Measurements from ENCODE around the gene TTYH2.
"Not testable (repeated sequence)": the region's sequence is repeated elsewhere in the genome, so short reads cannot be mapped to it uniquely, and the experiment has no call there.

The TTYH2 gene

GRCh38 chr17:74212913-74213791, at the start of gene TTYH2:
Gene TTYH2 (plus strand): TSS chr17:74213571. CDS start chr17:74213588, 17 bp downstream.
- DNase-seq: peak; percentile 96

DNA sequence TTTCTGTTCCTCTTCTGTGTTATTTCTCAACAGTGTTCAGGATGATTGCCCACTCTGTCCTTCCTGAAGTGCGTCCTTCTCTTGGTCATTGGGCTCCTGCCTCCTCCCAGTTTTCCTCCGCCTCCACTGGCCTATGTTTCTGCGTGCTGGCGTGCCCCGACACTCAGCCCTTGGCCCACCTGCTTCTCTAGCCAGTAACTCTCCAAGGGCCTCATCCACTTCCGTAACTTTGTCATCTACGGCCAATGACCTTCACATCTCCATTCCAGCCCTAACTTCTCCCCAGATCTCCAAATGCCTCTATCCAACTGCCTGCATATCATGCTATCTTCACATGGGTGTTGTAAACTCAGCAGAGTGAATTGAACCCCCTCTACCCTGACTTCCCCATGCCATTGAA, 49.5 kb upstream of the TTYH2 start:
- DNase-seq: no peak

GRCh38 chr17:74164446-74165045, 48.8 kb upstream of the TTYH2 start:
- no peak for DNase-seq

DNA sequence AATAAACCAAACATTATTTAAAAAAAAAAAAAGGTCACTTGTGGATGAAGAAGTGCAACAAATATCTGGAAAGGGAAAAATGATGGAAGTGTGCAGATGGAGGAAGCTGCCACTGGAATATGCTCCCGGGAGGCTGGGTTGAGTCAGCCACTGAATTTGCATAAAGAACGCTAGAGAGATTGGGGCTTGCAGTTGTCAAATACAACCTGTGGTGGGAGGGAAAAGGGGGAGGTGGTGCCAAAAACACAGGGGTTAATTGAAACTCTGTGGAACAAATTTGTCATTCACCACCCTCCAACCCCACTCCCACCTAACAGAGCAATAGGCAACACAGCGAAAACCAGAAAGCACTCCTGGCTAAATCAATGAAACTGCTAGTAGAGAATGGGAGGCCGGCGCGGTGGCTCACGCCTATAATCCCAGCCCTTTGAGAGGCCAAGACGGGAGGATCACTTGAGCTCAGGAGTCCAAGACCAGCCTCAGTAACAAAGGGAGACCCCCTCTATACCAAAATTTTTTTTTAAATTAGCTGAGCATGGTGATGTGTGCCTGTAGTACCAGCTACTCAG, 47.5 kb upstream of the TTYH2 start:
- no peak for DNase-seq

GRCh38 chr17:74170924-74171323, 42.4 kb upstream of the TTYH2 start:
- DNase-seq: no peak

- DNase-seq: no peak
These were observed 40.7 kb upstream of the TTYH2 start for GRCh38 chr17:74172700-74173099.

DNA sequence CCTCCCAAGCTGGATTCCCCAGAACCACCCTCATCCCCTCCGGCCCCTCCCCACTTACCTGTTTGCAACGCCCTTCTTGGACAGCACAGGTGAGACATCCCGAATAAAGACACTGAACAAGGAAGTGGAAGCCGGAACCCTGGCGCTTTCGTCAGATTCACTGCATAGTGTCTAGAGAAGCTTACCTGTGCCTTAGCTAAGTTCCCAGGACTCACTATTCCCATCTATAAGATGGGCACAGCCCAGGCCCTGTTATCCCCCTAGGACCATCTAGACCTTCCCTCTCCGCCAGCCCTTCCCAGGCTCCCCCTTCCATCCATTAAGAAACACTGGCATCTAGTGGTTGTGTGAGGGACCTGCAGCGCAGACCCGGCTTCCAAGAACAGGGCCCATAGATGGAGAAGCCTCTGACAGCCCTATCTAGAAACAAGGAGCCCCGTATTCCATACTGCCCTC, 36.8 kb upstream of the TTYH2 start:
- DNase-seq: peak; percentile 79

DNA sequence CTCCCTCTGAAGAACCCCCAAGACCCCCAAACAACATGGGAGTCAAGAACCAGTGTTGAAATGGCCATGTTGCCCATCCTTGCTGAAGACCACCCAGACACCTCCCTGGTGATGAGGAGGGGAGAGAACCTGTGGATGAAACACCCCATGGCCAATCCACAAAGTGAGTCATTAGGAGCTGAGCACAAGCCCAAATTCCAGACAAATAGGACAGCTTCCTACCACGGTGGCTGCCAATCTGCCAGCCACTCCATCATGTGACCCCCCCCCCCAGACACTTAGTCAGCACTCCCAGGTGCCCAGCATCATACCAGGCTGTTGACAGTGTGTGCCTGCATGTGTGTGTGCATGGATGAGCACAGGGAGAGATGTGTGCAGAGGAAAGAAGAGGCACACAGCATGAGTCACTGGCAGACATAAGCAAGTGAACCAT, 36.3 kb upstream of the TTYH2 start:
- DNase-seq: no peak

DNA sequence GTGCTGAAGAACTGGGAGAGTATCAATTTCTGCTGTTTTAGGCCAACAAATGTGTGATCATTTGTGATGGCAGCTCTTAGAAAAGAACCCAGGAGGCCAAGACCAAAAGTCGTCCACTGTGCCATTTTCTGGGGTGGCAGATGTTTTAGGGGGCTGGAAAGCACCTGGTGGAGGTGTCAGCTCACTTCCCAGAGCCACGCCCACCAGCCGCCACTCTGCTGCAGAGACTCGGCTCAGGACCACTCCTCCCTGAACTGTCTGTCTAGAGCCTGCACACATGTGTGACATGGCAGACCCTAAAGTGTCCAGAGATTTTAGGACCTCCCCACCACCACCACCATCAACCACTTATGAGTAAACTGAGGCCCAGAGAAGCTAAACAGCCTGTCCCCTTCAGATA, 33.8 kb upstream of the TTYH2 start:
- no peak for DNase-seq

GRCh38 chr17:74180336-74180735, 33.0 kb upstream of the TTYH2 start:
- DNase-seq: no peak

DNA sequence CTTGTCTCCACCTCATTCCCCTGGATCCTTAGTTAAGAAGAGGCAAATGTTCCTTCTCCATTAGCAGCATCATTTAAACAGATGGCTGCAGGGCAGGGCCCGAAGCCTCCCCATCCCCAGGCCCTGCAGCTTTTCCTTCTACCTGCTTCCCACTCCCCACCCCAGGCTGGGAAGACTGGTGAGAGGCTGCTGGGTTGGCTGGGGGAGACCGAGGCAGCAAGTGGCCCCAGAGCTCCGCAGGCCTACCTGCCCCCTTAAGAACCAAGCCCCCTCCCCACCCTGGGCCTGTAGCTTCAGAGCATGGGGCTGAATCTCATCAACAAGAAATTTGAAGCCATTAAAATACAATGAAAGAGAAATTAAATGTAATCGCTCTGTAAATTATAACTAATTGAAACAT, 32.0 kb upstream of the TTYH2 start:
- DNase-seq: no peak

DNA sequence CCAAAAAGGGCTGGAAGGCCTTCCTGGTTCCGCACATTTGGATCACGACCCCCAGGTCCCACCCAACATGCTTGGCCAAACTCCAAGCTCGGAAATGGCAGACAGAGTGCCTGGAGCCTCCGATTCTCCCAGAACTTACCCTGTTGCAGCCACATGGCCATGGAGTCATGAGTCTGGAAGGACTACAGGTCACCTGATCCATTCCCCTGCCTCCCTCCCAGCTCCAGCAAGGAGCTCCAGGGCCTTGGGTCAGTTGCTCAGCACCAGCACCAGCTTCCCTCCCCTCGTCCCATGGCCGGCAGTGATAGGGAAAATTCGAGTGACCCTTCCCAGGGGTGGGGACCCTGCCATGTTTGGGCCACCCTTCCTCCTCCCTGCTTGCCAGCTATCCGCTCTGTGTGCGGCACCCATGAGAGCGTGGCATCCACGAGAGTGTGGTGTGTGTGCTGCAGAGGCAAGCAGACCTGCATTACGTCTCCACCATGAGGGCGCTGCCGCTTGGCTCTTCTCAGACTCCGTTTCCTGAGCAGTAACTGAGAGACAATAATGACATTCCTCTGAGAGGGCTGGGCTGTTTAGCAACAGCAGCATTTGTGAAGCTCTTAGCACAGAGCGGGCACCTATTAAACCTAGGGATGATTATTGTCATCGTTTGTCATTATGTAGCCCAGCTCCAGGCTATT, 31.2 kb upstream of the TTYH2 start:
- DNase-seq: no peak

- DNase-seq: no peak
These were observed 30.0 kb upstream of the TTYH2 start for GRCh38 chr17:74183411-74183810.

DNA sequence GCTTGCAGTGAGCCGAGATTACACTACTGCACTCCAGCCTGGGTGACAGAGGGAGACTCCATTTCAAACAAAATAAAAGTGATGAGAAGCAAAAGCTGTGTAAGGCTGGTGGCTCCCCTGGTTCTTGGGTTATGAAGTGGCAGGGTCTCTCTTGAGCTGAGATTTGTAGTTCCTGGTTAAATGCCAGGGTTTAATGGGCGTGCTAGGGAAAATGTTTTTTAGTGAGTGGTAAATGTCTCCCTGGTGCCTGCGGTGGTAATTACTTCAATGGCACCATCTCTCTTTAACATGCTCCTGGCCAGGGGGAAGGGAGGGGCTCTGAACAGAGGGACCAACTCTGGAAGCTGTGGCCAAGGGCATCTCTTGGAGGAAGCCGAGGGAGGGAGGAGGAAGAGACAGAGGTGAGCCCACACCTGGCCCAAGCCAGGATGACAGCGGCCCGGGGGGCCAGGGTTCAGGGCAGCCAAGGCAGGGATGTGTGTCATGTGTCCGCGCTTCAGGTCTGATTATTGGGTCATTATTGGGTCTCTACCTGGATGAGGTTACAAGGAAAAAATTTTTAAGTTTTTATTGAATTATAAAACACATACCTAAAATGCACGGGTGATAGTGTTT, 27.7 kb upstream of the TTYH2 start:
- DNase-seq: no peak

GRCh38 chr17:74186498-74186897, 26.9 kb upstream of the TTYH2 start:
- DNase-seq: no peak

DNA sequence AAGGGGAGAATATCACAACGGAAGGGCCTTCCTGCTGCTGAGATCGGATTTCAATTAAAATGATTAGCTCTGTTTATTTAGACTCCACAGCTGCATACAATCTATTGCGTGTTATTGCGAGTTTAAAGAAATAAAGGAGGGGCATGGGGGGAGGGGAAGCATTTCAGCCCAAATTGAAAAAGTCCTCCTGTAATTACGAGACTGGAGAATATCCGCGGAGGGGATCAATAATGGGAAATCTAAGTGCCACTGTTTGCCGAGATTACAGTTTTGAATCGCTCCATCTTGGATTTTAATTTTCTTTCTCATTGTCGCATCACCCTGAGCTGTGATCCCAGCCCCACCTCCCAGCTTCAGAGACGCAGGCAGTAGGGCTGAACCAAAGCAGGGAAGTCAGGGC, 25.6 kb upstream of the TTYH2 start:
- DNase-seq: no peak

DNA sequence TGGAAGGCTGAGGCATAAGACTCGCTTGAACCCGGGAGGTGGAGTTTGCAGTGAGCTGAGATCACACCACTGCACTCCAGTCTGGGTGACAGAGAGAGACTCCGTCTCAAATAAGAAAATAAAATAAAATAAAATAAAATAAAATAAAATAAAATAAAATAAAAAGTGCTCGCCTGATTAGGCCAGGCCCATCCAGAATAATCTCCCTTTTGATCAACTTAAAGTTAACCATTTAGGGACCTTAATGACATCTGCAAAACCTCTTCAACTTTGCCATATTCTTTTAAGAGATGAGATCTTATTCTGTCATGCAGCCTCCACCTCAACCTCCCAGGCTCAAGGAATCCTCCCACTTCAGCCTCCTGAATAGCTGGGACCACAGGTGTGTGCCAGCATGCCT, 24.7 kb upstream of the TTYH2 start:
- DNase-seq: not testable (repeated sequence)

GRCh38 chr17:74190154-74190553, 23.2 kb upstream of the TTYH2 start:
- DNase-seq: no peak

DNA sequence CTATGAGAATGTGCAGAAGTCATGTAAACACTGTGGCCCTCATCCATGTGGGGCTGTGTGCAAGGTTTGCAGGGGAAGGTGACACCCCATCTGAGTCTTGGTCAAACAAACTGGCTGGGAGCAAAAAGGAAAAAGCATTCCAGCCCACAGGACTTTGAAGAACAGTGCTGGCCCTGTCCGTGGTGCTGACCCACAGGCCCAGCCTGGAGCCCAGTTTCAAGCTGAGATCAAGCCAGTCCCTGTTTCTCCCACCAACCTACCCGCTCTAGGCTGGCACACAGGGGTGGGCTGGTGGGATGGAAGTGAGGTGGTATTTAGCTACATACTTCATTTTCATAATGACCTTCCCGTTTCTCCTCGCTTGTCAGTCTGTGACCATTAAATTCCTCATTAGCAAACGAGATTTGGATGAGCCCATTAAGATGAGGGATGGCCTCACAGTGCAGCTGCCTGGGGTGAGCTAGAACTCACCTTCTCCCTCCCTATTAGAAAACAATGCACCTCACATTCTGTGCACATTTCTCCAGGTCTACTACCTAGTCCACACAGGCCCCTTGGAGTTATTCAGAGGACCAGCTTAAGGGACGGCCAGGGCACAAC, 22.5 kb upstream of the TTYH2 start:
- peak; percentile 50 for DNase-seq

- peak; percentile 66 for DNase-seq
These were observed 20.2 kb upstream of the TTYH2 start for GRCh38 chr17:74192950-74193781.

DNA sequence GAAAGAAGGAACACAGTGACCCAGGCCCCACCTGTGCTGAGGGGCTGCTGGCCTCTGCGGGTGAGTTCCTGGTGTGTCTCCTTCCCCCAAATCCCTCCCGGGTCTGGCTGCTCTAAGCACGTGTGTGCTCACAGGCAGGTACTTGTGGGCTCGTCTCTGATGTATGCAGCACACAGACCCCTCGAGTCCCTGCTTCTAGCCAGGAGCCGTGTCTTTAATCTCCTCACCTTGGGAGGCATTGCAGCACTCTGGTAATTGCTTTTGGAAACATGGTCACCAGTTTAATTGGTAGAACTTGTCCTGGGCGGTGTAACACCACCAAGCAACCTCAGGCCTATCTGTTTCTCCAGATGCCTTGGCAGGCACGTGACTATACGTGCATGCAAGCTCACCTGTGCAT, 18.7 kb upstream of the TTYH2 start:
- no peak for DNase-seq
